ENCODE measurements around the gene CREB5. TPM values are rescaled to one million over a fixed set of nuclear protein-coding genes. Genes with fewer than 3 reads are reported as not detected.

The CREB5 gene
- total RNA-seq, 1 donor from 2014 or later = 0.80 TPM

DNA sequence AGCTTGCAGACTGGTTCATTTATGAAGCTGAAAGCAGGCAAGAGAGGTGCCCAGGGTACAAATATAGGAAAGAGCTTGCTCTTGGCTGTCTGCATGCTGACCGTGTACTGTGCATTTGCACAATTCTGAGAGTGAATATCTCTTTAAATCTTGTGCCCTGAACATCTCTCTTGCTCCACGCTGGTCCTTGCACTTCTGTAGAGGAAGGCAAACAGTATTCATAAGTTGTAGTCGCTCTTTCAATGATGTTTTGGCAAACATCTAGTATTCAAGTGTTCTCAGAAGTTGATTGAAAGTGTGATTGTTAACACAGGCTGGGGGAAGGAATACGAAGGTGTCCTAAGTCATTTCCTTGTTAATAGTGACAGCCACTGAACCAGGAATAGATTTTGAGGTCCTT is 332.6 kb downstream of the CREB5 start:
- TF ChIP-seq, protein P1, sequence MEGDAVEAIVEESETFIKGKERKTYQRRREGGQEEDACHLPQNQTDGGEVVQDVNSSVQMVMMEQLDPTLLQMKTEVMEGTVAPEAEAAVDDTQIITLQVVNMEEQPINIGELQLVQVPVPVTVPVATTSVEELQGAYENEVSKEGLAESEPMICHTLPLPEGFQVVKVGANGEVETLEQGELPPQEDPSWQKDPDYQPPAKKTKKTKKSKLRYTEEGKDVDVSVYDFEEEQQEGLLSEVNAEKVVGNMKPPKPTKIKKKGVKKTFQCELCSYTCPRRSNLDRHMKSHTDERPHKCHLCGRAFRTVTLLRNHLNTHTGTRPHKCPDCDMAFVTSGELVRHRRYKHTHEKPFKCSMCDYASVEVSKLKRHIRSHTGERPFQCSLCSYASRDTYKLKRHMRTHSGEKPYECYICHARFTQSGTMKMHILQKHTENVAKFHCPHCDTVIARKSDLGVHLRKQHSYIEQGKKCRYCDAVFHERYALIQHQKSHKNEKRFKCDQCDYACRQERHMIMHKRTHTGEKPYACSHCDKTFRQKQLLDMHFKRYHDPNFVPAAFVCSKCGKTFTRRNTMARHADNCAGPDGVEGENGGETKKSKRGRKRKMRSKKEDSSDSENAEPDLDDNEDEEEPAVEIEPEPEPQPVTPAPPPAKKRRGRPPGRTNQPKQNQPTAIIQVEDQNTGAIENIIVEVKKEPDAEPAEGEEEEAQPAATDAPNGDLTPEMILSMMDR (IDR thresholded peaks at IDR 0.05) = no peak
- H3K27me3 Mint-ChIP-seq = no peaks in the 10 kb centered on the region
- H3K4me1 Mint-ChIP-seq = no peaks in the 10 kb centered on the region
- intact Hi-C loops (cut with micrococcal nuclease) = no loop called here
- no peaks in the 10 kb centered on the region for H3K9me3 Mint-ChIP-seq
- no peak overlapping the region for H3K4me3 Mint-ChIP-seq
- CTCF ChIA-PET = no interaction called here
- ATAC-seq (ENCODE audit: low read depth) (no peak), DNase-seq (no peak)
- H3K36me3 Mint-ChIP-seq (ENCODE audit: low read depth) = no peaks in the 10 kb centered on the region
- POLR2A ChIA-PET = no interaction called here
- H3K27ac Mint-ChIP-seq = no peak overlapping the region

DNA sequence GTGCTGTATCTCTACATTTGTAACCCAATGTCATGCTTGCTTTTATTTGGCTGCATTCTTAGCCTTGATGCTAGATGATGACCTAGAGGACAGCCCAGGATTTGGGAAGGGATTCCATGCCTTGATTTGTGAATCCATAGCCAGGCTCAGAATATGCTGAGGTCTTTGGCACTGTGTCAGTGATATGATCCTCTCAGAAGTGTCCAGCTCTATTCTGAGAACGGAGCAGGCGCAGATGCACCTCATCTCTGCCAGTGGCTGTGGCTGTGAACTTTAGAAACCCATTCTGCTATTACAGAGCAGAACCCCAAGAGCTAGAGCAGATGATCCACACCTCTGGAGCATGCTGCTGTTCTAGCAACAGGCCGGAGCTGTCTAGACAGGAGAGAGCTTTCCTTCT is 333.0 kb downstream of the CREB5 start:
- H3K27ac Mint-ChIP-seq = no peak overlapping the region
- TF ChIP-seq, protein P1 (IDR thresholded peaks at IDR 0.05) = no peak
- H3K4me1 Mint-ChIP-seq = no peaks in the 10 kb centered on the region
- H3K36me3 Mint-ChIP-seq (ENCODE audit: low read depth) = no peaks in the 10 kb centered on the region
- POLR2A ChIA-PET = no interaction called here
- H3K27me3 Mint-ChIP-seq = no peaks in the 10 kb centered on the region
- intact Hi-C loops (cut with micrococcal nuclease) = no loop called here
- ATAC-seq (ENCODE audit: low read depth) (no peak), DNase-seq (no peak)
- H3K4me3 Mint-ChIP-seq = no peak overlapping the region
- no peaks in the 10 kb centered on the region for H3K9me3 Mint-ChIP-seq
- CTCF ChIA-PET = no interaction called here

DNA sequence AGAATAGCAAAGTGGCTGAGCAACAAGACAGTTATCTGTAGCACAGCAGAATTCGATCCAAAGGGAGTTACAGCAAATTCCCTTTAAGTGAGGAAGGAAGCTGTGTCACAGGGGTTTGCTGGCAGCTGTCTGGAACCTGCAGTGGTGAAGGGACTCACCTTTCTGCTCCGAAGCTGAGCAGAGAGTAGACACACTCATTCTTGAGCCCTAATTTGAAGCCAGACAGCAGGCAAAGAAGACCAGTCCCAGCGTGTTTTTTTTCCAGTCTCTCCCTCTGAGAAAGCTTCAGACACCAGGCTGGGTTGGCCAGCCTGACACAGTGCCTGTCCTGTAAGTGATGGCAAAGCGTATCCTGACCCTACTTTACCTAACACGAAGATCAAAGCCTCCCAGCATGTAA is 335.1 kb downstream of the CREB5 start:
- Mint-ChIP-seq H3K9me3 (no peaks in the 10 kb centered on the region), H3K27me3 (no peaks in the 10 kb centered on the region), H3K27ac (no peak overlapping the region), H3K36me3 (ENCODE audit: low read depth) (no peaks in the 10 kb centered on the region), H3K4me3 (no peak overlapping the region), H3K4me1 (no peaks in the 10 kb centered on the region)
- ChIA-PET POLR2A (no interaction called here), CTCF (no interaction called here)
- ATAC-seq (ENCODE audit: low read depth) = no peak
- no peak for DNase-seq
- TF ChIP-seq, protein P1 (IDR thresholded peaks at IDR 0.05) = no peak
- intact Hi-C loops (cut with micrococcal nuclease) = no loop called here

DNA sequence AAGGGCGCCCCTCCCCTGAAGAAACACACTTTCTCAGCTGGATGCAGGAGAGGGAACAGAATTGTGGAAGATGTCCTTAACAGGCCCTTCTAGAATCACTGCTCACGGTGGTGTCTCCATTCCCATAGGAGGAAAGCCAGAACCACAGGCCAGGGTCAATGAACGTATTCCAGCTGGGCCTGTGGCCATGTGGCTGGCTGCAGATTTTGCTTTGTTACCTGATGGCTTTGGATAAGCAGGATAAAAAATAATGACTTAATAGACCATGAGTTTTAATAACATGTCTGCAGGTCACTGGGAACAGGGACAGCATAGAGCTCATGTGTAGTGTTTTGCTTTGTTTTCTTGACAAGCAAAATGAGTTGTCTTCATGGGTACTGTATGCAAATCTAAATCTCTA is 335.5 kb downstream of the CREB5 start:
- no peaks in the 10 kb centered on the region for H3K9me3 Mint-ChIP-seq
- CTCF ChIA-PET = no interaction called here
- intact Hi-C loops (cut with micrococcal nuclease) = no loop called here
- H3K36me3 Mint-ChIP-seq (ENCODE audit: low read depth) = no peaks in the 10 kb centered on the region
- H3K4me1 Mint-ChIP-seq = no peaks in the 10 kb centered on the region
- DNase-seq (no peak), ATAC-seq (ENCODE audit: low read depth) (no peak)
- H3K27me3 Mint-ChIP-seq = no peaks in the 10 kb centered on the region
- TF ChIP-seq, protein P1 (IDR thresholded peaks at IDR 0.05) = no peak
- no peak overlapping the region for H3K27ac Mint-ChIP-seq
- POLR2A ChIA-PET = no interaction called here
- no peak overlapping the region for H3K4me3 Mint-ChIP-seq

DNA sequence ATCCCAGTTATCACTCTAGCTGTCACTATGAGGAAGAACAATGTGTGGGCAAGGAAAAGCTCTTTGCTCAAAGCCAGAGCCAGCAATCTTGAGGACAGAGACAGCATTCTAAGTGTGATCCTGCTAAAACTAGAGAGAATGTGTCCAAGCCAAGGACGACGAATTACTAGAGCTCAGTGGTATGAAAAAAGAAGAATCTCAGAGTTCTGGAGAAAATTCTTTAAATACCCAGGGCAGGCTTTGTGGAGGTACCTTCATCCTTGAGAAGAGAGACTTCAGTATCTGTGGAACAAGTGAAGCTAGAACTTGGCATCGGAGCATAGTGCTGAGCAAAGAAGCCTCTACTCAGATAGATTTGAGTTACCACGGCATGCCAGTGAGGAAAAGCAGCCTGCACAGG is 336.0 kb downstream of the CREB5 start:
- Mint-ChIP-seq H3K36me3 (ENCODE audit: low read depth) (no peaks in the 10 kb centered on the region), H3K27ac (no peak overlapping the region), H3K4me1 (no peaks in the 10 kb centered on the region), H3K27me3 (no peaks in the 10 kb centered on the region), H3K9me3 (no peaks in the 10 kb centered on the region), H3K4me3 (no peak overlapping the region)
- TF ChIP-seq, protein P1 (IDR thresholded peaks at IDR 0.05) = no peak
- DNase-seq (no peak), ATAC-seq (ENCODE audit: low read depth) (no peak)
- ChIA-PET CTCF (no interaction called here), POLR2A (no interaction called here)
- intact Hi-C loops (cut with micrococcal nuclease) = no loop called here
